Type B pancreatic cell (in vitro differentiated cells): ENCODE data around the gene BCL7A. TPM values are rescaled to one million over a fixed set of nuclear protein-coding genes. Genes with fewer than 3 reads are reported as not detected.
"Not testable (repeated sequence)": the region's sequence is repeated elsewhere in the genome, so short reads cannot be mapped to it uniquely, and the experiment has no call there.

ENCODE experiments used
- DNase-seq: peaks from one replicate; pipeline ENCODE4 v3.0.0; 2021; ENCODE audit warnings: mixed read lengths; ENCODE audit not compliant: unreplicated experiment; ENCODE audit errors: extremely low spot score
- H3K27ac Mint-ChIP-seq: 2 replicates; pipeline ENCODE4 v1.8.0; 2021; ENCODE audit warnings: mild to moderate bottlenecking, mixed read lengths
- H3K27me3 Mint-ChIP-seq: 2 replicates; pipeline ENCODE4 v1.8.0; 2021; ENCODE audit warnings: mixed read lengths
- H3K36me3 Mint-ChIP-seq: 2 replicates; pipeline ENCODE4 v1.8.0; 2021; ENCODE audit warnings: mixed read lengths
- H3K4me1 Mint-ChIP-seq: one replicate; pipeline ENCODE4 v1.8.0; 2021; ENCODE audit warnings: mixed read lengths; ENCODE audit not compliant: unreplicated experiment
- H3K4me3 Mint-ChIP-seq: 2 replicates; pipeline ENCODE4 v1.8.0; 2021; ENCODE audit warnings: mild to moderate bottlenecking, mixed read lengths
- H3K9me3 Mint-ChIP-seq: 2 replicates; pipeline ENCODE4 v1.8.0; 2021; ENCODE audit warnings: mixed read lengths
- CTCF ChIP-seq: fragments of 200-600 bp; sonication (generic); conservative IDR thresholded peaks from 2 replicates; pipeline ENCODE4 v1.5.0; 2021; ENCODE audit warnings: antibody characterized with exemption, mild to moderate bottlenecking
- total RNA-seq: library from RNA; stranded (reverse); gene quantifications from 2 replicates; pipeline ENCODE4 v1.2.1, GENCODE V29; 2021; ENCODE audit warnings: low replicate concordance

The BCL7A gene
- total RNA-seq, 1 donor from 2014 or later: 30.9 TPM

- Mint-ChIP-seq H3K9me3 (peaks cover 3% of the 10 kb centered on the region), H3K27me3 (no peaks in the 10 kb centered on the region), H3K36me3 (peaks cover 10% of the 10 kb centered on the region), H3K27ac (no peak overlapping the region), H3K4me3 (no peak overlapping the region), H3K4me1 (peaks cover 16% of the 10 kb centered on the region)
- no peak for TF ChIP-seq CTCF
- DNase-seq: no peak
These were observed 83.2 kb downstream of the BCL7A start for GRCh38 chr12:122104844-122105243.

- H3K27ac Mint-ChIP-seq: peak overlapping the region; percentile 54
- peaks cover 12% of the 10 kb centered on the region for H3K4me1 Mint-ChIP-seq
- H3K27me3 Mint-ChIP-seq, H3K4me3 Mint-ChIP-seq, H3K9me3 Mint-ChIP-seq, DNase-seq: not testable (repeated sequence)
- peaks cover 10% of the 10 kb centered on the region for H3K36me3 Mint-ChIP-seq
These were observed 83.8 kb downstream of the BCL7A start for GRCh38 chr12:122105496-122105895.

GRCh38 chr12:122106843-122107242, 85.2 kb downstream of the BCL7A start:
- Mint-ChIP-seq H3K36me3 (peaks cover 10% of the 10 kb centered on the region), H3K4me3 (no peak overlapping the region), H3K4me1 (peaks cover 10% of the 10 kb centered on the region), H3K27ac (no peak overlapping the region), H3K9me3 (peaks cover 3% of the 10 kb centered on the region), H3K27me3 (no peaks in the 10 kb centered on the region)
- no peak for TF ChIP-seq CTCF
- DNase-seq: no peak

- no peak for DNase-seq
- Mint-ChIP-seq H3K4me1 (peaks cover 13% of the 10 kb centered on the region), H3K27me3 (no peaks in the 10 kb centered on the region), H3K36me3 (peaks cover 10% of the 10 kb centered on the region), H3K27ac (no peak overlapping the region), H3K9me3 (peaks cover 3% of the 10 kb centered on the region), H3K4me3 (no peak overlapping the region)
- no peak for TF ChIP-seq CTCF
These were observed 85.6 kb downstream of the BCL7A start for GRCh38 chr12:122107261-122107660.

GRCh38 chr12:122111089-122111641, 89.5 kb downstream of the BCL7A start:
- H3K9me3 Mint-ChIP-seq: no peaks in the 10 kb centered on the region
- peaks cover 9% of the 10 kb centered on the region for H3K4me1 Mint-ChIP-seq

More at GRCh38 chr12:122111089-122111641, 89.5 kb downstream of the BCL7A start:
- TF ChIP-seq CTCF: no peak
- Mint-ChIP-seq H3K36me3 (no peaks in the 10 kb centered on the region), H3K27me3 (no peaks in the 10 kb centered on the region), H3K4me3 (no peak overlapping the region), H3K27ac (peak overlapping the region; percentile 72)
- no peak for DNase-seq

Other genes with a start within 250 kb of the BCL7A start
- 24.9 and 26.0 TPM in 2 replicates for gene RHOF, start 228.2 kb upstream of the BCL7A start, total RNA-seq
- 28.4 and 34.2 TPM in 2 replicates for gene SETD1B, start 217.9 kb upstream of the BCL7A start, total RNA-seq
- 0.92 TPM in 1 of 2 replicates, not detected in the other for gene HPD, start 163.0 kb upstream of the BCL7A start, total RNA-seq
- gene PSMD9, start 133.1 kb upstream of the BCL7A start, total RNA-seq: 41.8 and 43.0 TPM in 2 replicates
- gene CFAP251, start 103.3 kb upstream of the BCL7A start, total RNA-seq: 2.6 and 3.3 TPM in 2 replicates
- 28.4 and 44.5 TPM in 2 replicates for gene MLXIP, start 56.9 kb downstream of the BCL7A start, total RNA-seq
- gene IL31, start 152.3 kb downstream of the BCL7A start, total RNA-seq: not detected in 2 replicates
- 2.9 and 3.0 TPM in 2 replicates for gene LRRC43, start 161.2 kb downstream of the BCL7A start, total RNA-seq
- 0.53 and 0.86 TPM in 2 replicates for gene B3GNT4, start 181.8 kb downstream of the BCL7A start, total RNA-seq
- 57.6 and 59.3 TPM in 2 replicates for gene DIABLO, start 204.2 kb downstream of the BCL7A start, total RNA-seq
- 33.0 and 34.7 TPM in 2 replicates for gene VPS33A, start 244.6 kb downstream of the BCL7A start, total RNA-seq